ENCODE measurements around the gene TIAM2.

Gene TIAM2

DNA sequence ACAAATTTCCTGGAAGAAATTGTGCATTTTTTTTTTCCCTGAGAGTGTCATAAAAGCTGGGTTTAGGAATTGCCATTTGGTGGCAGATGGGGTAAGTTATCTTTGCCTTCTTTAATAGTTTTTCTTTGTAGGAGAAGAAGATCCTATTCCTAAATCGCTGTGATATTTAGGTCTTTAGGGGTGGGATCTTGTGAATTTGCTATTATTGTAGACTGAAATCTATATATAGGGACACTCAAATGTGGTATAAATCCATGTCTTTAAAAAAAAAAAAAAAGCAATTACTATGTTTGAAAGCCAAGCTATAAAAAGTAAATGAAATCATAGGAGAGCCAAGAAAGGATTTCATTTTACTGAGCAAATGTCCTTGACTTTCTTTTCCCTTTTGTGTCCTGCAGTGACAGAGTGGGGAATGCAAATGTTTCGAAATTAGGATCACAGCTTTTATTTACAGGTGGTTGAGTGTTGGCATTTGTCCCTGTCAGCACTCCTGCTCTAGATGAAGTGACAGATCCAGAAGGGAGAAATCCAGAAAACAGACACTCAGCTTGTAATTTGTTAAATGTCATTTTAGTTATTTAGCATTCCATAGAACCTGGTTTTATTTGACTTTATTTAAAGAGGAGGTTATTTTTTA lies 29.4 kb downstream of the TIAM2 start:
- TF ChIP-seq, protein P1, sequence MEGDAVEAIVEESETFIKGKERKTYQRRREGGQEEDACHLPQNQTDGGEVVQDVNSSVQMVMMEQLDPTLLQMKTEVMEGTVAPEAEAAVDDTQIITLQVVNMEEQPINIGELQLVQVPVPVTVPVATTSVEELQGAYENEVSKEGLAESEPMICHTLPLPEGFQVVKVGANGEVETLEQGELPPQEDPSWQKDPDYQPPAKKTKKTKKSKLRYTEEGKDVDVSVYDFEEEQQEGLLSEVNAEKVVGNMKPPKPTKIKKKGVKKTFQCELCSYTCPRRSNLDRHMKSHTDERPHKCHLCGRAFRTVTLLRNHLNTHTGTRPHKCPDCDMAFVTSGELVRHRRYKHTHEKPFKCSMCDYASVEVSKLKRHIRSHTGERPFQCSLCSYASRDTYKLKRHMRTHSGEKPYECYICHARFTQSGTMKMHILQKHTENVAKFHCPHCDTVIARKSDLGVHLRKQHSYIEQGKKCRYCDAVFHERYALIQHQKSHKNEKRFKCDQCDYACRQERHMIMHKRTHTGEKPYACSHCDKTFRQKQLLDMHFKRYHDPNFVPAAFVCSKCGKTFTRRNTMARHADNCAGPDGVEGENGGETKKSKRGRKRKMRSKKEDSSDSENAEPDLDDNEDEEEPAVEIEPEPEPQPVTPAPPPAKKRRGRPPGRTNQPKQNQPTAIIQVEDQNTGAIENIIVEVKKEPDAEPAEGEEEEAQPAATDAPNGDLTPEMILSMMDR (IDR thresholded peaks at IDR 0.05; ENCODE audit: low read depth, low read length): no peak
- no peak overlapping the region for H3K4me3 ChIP-seq (ENCODE audit: low read depth, low read length)

DNA sequence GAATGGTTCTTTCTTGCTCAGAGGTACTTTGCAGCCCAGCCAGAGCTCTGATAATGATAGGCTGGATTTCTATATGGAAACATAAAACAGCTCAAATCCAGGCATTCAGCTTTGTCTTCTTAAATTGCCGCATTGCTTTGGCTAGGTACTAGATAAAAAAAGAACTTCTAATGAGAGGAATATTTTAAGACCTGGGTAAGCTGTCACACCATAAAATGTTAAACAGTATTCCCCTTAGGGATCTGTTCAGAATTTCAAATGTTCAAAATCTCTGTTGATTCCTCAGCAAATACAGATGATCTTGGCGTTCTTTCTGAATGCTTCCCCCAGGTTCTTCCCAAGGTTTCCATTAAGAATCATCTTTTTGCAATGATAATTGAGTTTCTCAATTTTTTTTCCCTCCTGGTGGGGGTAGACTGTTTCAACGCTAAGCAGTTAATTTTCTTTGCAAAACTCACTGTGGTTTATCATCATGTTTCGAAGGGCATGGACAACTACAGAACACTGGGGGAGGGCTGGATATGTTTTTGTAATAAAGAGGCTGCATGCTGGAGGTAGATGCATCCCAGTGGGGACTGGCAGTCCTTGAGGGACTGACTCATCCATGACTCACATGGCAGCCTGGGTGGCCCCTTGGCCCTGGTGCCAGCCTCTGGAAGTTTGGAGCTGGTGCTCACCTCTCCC lies 31.0 kb downstream of the TIAM2 start:
- no peak overlapping the region for H3K4me3 ChIP-seq (ENCODE audit: low read depth, low read length)

DNA sequence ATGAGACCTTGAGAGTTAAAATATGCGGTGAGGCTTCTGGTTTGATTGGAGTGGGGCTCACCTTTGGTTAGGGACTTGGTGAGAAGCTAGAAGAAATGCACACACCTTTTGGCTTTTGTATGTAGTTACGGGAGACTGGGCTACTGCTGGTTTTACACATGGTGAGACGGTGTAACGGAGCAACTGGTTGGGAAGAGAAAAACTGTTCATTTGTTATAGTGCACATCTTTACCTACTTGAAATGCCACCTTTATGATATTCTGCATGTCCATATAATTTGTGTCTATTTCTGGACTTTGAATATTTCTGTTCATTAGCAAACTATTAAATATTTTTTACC lies 31.6 kb downstream of the TIAM2 start:
- TF ChIP-seq, protein P1 (IDR thresholded peaks at IDR 0.05; ENCODE audit: low read depth, low read length): no peak
- H3K4me3 ChIP-seq (ENCODE audit: low read depth, low read length): no peak overlapping the region

More for the DNA sequence above, 31.0 kb downstream of the TIAM2 start:
- TF ChIP-seq, protein P1 (IDR thresholded peaks at IDR 0.05; ENCODE audit: low read depth, low read length): no peak

DNA sequence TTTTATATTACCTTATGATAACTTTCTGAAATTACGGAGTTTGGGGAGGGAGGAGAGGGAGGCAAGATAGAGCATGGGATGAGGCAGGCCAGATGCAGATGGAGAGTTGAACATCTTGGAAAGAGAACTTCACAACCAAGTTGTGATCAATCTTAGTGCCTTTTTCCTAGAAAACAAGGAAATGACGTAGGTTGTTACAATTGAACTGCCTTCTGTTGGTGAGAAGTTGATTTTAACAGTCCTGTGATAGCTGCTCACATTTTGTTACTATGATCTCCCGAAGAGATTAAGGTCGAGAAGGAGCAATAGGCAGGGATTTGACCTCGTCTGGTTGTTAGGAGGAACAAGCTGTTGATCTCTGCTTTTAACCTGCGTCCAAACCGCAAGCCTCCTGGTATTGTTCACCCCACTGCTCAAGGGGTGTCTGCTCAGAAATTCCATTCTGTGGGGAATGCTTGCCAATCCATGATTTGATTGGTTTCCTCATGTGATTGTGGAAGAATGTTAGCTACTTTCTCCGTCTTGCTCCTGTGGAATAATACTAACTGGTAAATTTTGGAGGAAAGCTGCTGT lies 35.1 kb downstream of the TIAM2 start:
- no peak overlapping the region for H3K4me3 ChIP-seq (ENCODE audit: low read depth, low read length)
- TF ChIP-seq, protein P1 (IDR thresholded peaks at IDR 0.05; ENCODE audit: low read depth, low read length): no peak

DNA sequence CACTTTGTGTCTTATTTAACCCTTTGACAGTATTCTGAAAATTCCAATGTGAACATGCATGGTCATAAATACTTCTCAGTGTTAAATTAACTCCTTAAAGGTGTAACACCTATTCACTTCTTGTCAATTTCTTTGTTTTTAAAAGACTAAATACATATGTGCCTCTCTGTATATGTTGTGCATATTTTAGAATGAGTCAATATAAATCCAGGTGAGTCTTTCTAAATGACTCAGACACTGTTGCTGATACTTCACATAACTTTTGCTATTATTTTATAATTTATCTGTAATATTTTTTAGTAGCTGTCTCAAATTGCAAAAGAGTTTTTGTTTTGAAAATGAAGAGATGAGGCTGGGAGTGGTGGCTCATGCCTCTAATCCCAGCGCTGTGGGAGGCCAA lies 36.0 kb downstream of the TIAM2 start:
- TF ChIP-seq, protein P1 (IDR thresholded peaks at IDR 0.05; ENCODE audit: low read depth, low read length): no peak
- no peak overlapping the region for H3K4me3 ChIP-seq (ENCODE audit: low read depth, low read length)

DNA sequence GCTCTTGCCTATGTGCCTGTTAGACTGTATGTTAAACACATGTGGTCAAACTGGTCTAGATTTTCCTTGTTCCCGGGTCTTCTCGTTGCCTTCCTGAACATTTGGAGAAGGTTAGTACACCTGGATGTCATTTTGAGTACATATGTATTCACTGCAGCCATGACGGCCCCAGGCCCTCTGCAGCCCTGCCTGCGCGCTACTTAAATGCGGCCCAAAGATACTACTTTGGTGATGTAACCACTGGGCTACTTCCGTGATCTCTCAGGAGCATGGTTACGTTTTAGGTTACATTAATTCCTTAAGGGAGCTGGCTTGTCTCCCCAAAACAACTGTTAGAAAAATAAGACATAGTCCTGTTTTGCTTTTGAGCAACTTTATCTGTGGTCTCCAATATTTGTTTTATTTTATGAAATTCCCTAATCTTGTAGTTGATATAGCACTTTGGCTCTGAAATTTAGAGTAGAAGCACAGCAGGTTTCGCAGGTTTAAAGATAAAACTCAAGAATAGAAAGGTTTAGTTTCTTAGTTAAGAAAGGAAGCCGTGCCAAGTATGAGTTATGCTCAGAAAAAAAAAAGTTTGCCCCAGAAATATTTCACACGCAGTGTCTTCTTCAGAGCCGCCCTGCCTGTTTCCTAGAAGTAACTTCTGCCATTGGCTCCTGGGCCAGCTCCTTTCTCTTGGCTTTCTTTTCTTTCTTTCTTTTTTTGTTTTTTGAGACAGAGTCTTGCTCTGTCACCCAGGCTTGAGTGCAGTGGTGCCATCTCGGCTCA lies 38.1 kb downstream of the TIAM2 start:
- TF ChIP-seq, protein P1 (IDR thresholded peaks at IDR 0.05; ENCODE audit: low read depth, low read length): no peak
- H3K4me3 ChIP-seq (ENCODE audit: low read depth, low read length): no peak overlapping the region

All from WI38 (cell line).